Left lung (tissue), 10 donors: ENCODE results near the gene KLHDC7A. TPM values are rescaled to one million over a fixed set of nuclear protein-coding genes. Genes with fewer than 3 reads are reported as not detected.

Experiments used
- ATAC-seq: fragments of 200-7000 bp; cut with Tn5 transposase; one replicate; pipeline ENCODE4 v1.9.1; 2020; ENCODE audit warnings: moderate library complexity
- DNase-seq, 4 donors: peaks; one replicate each; pipeline ENCODE4 v3.0.0-alpha.2; 2013 to 2020
- H3K27ac ChIP-seq, 2 donors: fragments of 200-600 bp; sonication (generic) in 1 of 2; one replicate each; pipeline versions ENCODE4 v1.5.0 to v1.8.0; 2020 to 2021
- H3K27me3 ChIP-seq, 2 donors: fragments of 200-600 bp; sonication (generic) in 1 of 2; one replicate each; pipeline versions ENCODE4 v1.5.0 to v1.8.0; 2020 to 2021
- H3K36me3 ChIP-seq, 2 donors: fragments of 200-600 bp; sonication (generic) in 1 of 2; one replicate each; pipeline versions ENCODE4 v1.5.0 to v1.8.0; 2020 to 2021
- H3K4me1 ChIP-seq, 2 donors: fragments of 200-600 bp; one replicate each; pipeline ENCODE4 v1.8.0; 2021
- H3K4me3 ChIP-seq, 2 donors: fragments of 200-600 bp; sonication (generic) in 1 of 2; one replicate each; pipeline versions ENCODE4 v1.5.0 to v1.8.0; 2020 to 2021; ENCODE audit warnings: mild to moderate bottlenecking in 1 of 2
- H3K9me3 ChIP-seq, 2 donors: fragments of 200-600 bp; sonication (generic) in 1 of 2; one replicate each; pipeline versions ENCODE4 v1.5.0 to v1.8.0; 2020 to 2021
- intact Hi-C, 2 donors: fragments of 100-400 bp; cut with DNase I; formaldehyde crosslinking; loops; one replicate each; pipeline versions ENCODE4 v1.11.2 to v1.14.2; 2022
- polyA plus RNA-seq, 6 donors: library from polyadenylated mRNA; unstranded; fragments of 120-200 nt; gene quantifications; one replicate each; pipeline ENCODE4 v1.2.1, GENCODE V29; 2013; ENCODE audit not compliant: insufficient read length in 6 of 6
- total RNA-seq, 2 donors: library from RNA; stranded (reverse); fragmentation: NEBNext Ultra II Directional; extraction: Animal tissue kit (Norgen Biotek cat#: 25700); gene quantifications; one replicate each; pipeline ENCODE4 v1.2.1, GENCODE V29; 2021
- TF ChIP-seq, protein P1 (sequence below), 2 donors: fragments of 200-600 bp; sonication (generic) in 1 of 2; IDR thresholded peaks; one replicate each; pipeline versions ENCODE4 v1.5.0 to v1.8.0; 2021; ENCODE audit warnings: antibody characterized with exemption in 2 of 2
- donor health status: DM: no; HTN: yes; CAD: no.
- donor health status: DM: no; HTN: no; CAD: no.

The KLHDC7A gene
- total and polyA plus RNA-seq, 8 donors = 0.36 to 6.1 (median 1.2) TPM

GRCh38 chr1:18529714-18530113 lies 49.0 kb downstream of the KLHDC7A start:
- Histone ChIP-seq H3K4me3 (no peak overlapping the region), H3K9me3 (no peaks in the 10 kb centered on the region), H3K27ac (no peak overlapping the region), H3K4me1 (no peaks in the 10 kb centered on the region), H3K27me3 (peaks cover 0 to 24% of the 10 kb centered on the region in 2 donors), H3K36me3 (no peaks in the 10 kb centered on the region)
- no peak for DNase-seq
- TF ChIP-seq, protein P1, sequence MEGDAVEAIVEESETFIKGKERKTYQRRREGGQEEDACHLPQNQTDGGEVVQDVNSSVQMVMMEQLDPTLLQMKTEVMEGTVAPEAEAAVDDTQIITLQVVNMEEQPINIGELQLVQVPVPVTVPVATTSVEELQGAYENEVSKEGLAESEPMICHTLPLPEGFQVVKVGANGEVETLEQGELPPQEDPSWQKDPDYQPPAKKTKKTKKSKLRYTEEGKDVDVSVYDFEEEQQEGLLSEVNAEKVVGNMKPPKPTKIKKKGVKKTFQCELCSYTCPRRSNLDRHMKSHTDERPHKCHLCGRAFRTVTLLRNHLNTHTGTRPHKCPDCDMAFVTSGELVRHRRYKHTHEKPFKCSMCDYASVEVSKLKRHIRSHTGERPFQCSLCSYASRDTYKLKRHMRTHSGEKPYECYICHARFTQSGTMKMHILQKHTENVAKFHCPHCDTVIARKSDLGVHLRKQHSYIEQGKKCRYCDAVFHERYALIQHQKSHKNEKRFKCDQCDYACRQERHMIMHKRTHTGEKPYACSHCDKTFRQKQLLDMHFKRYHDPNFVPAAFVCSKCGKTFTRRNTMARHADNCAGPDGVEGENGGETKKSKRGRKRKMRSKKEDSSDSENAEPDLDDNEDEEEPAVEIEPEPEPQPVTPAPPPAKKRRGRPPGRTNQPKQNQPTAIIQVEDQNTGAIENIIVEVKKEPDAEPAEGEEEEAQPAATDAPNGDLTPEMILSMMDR (IDR thresholded peaks at IDR 0.05) = no peak
- ATAC-seq = no peak
- intact Hi-C loops = no loop called here

- Histone ChIP-seq H3K36me3 (no peaks in the 10 kb centered on the region), H3K27ac (no peak overlapping the region), H3K4me1 (no peaks in the 10 kb centered on the region), H3K27me3 (peaks cover 0 to 29% of the 10 kb centered on the region in 2 donors), H3K9me3 (no peaks in the 10 kb centered on the region), H3K4me3 (no peak overlapping the region)
- no peak for DNase-seq
- TF ChIP-seq, protein P1 (IDR thresholded peaks at IDR 0.05) = no peak
- intact Hi-C loops = no loop called here
- peak; percentile 33 for ATAC-seq
These were observed 50.1 kb downstream of the KLHDC7A start for GRCh38 chr1:18530587-18531502.

DNA sequence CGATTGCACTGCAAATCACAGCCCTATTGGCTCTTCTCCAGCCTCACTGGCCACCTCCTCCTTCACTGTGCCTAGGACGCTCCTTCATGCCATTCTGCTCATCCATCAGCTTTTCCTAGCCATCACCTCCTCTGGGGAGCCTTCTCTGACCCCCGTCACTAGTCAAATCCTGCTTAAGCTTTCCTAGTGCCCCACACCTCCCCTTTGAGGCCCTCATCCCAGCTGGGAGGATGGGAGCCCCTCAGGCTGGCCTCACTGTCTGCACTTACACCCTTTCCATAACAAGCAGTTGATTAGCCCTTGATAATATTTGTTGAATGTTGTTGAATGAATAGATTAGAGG lies 50.7 kb downstream of the KLHDC7A start:
- no peak for ATAC-seq
- TF ChIP-seq, protein P1 (IDR thresholded peaks at IDR 0.05) = no peak
- intact Hi-C loops = no loop called here
- H3K4me1 ChIP-seq = no peaks in the 10 kb centered on the region
- H3K27ac ChIP-seq = no peak overlapping the region
- H3K4me3 ChIP-seq = no peak overlapping the region
- no peak for DNase-seq
- H3K27me3 ChIP-seq = peaks cover 0 to 35% of the 10 kb centered on the region in 2 donors
- H3K9me3 ChIP-seq = no peaks in the 10 kb centered on the region
- H3K36me3 ChIP-seq = no peaks in the 10 kb centered on the region

DNA sequence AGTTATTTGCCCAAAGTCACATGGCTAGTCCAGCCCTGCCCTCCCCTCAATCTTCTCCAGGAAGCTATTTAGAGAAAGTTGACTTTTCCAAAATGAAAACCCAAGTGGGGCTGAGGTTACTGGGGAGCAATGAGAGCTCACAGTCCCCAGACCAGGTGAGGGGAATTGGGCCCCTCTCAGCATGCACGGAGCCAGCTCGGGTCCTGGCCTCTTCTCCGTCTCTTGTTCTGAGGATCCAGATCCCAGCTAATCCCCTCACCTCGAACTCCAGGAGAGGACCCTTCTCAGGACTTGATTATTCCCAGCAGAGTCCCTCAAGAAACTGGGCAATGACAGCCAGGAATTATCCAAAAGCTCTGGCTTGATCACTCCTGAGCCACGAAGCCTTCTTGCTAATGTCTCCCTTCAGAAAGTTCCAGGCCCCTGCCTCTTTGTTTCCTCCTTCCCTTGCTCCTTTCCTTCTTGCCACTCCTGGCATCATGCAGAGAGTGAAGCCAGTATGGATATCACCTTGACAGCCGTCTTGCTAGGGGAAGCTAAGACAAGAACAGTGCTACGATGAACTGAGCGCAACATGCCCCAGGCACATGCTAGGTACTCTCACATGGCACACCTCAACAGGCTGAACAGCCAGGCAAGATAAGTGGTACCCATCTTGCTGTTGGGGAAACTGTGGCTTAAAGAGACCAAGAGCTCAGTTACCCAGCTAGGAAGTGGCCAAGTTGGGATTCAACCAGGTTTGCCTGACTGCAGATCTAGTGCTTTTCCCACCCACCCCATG lies 51.9 kb downstream of the KLHDC7A start:
- Histone ChIP-seq H3K27ac (no peak overlapping the region), H3K27me3 (peaks cover 0 to 46% of the 10 kb centered on the region in 2 donors), H3K36me3 (no peaks in the 10 kb centered on the region), H3K9me3 (no peaks in the 10 kb centered on the region), H3K4me3 (no peak overlapping the region), H3K4me1 (no peaks in the 10 kb centered on the region)
- intact Hi-C loops = no loop called here
- ATAC-seq = no peak
- DNase-seq = no peak
- TF ChIP-seq, protein P1 (IDR thresholded peaks at IDR 0.05) = no peak

- intact Hi-C loops = no loop called here
- H3K27ac ChIP-seq = no peak overlapping the region
These were observed 52.5 kb downstream of the KLHDC7A start for GRCh38 chr1:18533259-18533658.

More at GRCh38 chr1:18533259-18533658, 52.5 kb downstream of the KLHDC7A start:
- Histone ChIP-seq H3K4me3 (no peak overlapping the region), H3K9me3 (no peaks in the 10 kb centered on the region), H3K36me3 (no peaks in the 10 kb centered on the region), H3K4me1 (no peaks in the 10 kb centered on the region), H3K27me3 (peaks cover 0 to 51% of the 10 kb centered on the region in 2 donors)
- ATAC-seq = no peak
- TF ChIP-seq, protein P1 (IDR thresholded peaks at IDR 0.05) = no peak
- DNase-seq = no peak
